Left renal cortex interstitium (tissue), 4 donors: ENCODE measurements around the gene TAF9B. TPM values are rescaled to one million over a fixed set of nuclear protein-coding genes. Genes with fewer than 3 reads are reported as not detected.
"Not testable (repeated sequence)": the region's sequence is repeated elsewhere in the genome, so short reads cannot be mapped to it uniquely, and the experiment has no call there.

Experiments
- DNase-seq, 4 donors: peaks; one replicate each; pipeline ENCODE4 v3.0.0-alpha.2; 2013; ENCODE audit warnings: low read depth in 4 of 4, low spot score in 2 of 4, missing footprints in 1 of 4
- polyA plus RNA-seq, 4 donors: library from polyadenylated mRNA; unstranded; fragments of 120-200 nt; gene quantifications; one replicate each; pipeline ENCODE4 v1.2.1, GENCODE V29; 2013; ENCODE audit not compliant: insufficient read length in 4 of 4

TAF9B gene, protein sequence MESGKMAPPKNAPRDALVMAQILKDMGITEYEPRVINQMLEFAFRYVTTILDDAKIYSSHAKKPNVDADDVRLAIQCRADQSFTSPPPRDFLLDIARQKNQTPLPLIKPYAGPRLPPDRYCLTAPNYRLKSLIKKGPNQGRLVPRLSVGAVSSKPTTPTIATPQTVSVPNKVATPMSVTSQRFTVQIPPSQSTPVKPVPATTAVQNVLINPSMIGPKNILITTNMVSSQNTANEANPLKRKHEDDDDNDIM
- 10 to 100 TPM; 40.6 to 52.6 (median 50.2) TPM for polyA plus RNA-seq

- peak; percentile 31 to 71 (median 57) for DNase-seq
Observed at GRCh38 chrX:78139160-78140123, at the start of gene TAF9B. Gene TAF9B, minus strand, starts transcription at chrX:78139650. Its CDS starts 39 bp downstream, at chrX:78139611.

DNA sequence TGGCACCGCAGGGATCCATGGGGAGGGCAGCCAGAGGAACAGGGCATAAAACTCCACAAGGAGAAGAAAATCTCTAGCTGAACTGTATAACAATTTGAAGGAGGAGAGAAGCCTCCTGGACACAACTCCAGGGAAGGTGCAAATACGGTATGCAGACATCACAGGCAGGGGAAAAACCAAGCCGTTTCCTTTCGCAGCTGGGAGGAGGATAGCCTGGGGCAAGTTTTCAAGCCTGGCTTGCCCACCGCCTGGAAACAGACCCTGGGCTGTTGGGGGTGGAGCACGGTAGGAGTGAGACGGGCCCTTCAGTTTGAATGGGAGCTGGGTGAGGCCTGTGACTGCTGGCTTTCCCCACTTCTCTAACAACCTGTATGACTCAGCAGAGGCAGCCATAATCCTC lies 43.4 kb upstream of the TAF9B start:
- DNase-seq: no peak

DNA sequence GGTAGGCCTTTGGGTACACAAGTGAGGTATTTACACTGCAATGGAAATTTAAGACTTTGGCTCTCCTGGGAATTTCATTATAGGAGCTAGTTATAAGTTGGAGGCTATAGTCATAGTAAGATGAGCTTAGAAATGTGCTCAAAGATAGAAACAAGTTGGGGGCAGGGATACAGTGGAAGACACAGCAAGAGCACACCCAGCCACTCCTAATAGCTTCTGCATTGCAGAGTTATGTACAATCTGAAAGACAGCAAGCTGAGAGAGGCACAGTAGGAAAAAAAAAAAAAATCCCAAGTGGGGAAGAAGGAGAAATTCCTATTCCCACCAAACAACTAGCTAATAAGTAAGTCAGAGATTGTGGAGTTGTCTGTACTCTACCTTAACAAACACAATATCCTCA lies 41.9 kb upstream of the TAF9B start:
- no peak for DNase-seq

GRCh38 chrX:78168065-78168464 lies 28.6 kb upstream of the TAF9B start:
- DNase-seq: no peak

- no peak for DNase-seq
Observed at GRCh38 chrX:78165425-78165824, 26.0 kb upstream of the TAF9B start.

DNA sequence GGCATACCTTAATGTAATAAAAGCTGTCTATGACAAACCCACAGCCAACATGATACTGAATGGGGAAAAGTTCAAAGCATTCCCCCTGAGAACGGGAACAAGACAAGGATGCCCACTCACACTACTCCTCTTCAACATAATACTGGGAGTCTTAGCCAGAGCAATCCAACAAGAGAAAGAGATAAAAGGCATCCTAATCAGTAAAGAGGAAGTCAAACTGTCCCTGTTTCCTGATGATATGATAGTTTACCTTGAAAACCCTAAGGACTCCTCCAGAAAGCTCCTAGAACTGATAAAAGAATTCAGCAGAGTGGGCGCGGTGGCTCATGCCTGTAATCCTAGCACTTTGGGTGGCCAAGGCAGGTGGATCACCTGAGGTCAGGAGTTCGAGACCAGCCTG lies 23.7 kb upstream of the TAF9B start:
- DNase-seq: not testable (repeated sequence)

- DNase-seq: not testable (repeated sequence)
Observed at GRCh38 chrX:78160711-78161110, 21.3 kb upstream of the TAF9B start.

GRCh38 chrX:78157846-78158245 lies 18.4 kb upstream of the TAF9B start:
- DNase-seq: not testable (repeated sequence)

DNA sequence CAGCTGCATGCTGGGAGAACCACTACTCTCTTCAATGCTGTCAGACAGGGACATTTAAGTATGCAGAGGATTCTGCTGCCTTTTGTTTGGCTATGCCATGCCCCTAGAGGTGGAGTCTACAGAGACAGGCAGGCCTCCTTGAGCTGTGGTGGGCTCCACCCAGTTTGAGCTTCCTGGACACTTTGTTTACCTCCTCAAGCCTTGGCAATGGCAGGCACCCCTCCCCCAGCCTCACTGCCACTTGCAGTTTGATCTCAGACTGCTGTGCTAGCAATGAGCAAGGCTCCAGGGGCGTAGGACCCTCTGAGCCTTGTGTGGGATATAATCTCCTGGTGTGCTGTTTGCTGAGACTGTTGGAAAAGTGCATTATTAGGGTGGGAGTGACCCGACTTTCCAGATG lies 17.9 kb upstream of the TAF9B start:
- DNase-seq: not testable (repeated sequence)

DNA sequence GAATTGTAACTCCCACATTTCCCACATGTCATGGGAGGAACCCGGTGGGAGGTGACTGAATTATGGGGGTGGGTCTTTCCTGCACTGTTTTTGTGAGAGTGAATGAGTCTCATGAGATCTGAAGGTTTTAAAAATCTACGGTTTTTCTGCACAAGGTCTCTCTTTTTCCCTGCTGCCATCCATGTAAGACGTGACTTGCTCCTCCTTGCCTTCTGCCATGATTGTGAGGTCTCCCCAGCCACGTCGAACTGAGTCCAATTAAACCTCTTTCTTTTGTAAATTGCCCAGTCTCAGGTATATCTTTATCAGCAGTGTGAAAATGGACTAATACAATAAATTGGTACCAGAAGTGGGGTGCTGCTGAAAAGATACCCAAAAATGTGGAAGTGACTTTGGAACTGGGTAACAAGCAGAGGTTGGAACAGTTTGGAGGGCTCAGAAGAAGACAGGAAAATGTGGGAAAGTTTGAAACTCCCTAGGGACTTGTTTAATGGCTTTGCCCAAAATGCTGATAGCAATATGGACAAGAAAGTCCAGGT lies 7.6 kb upstream of the TAF9B start:
- DNase-seq: not testable (repeated sequence)

GRCh38 chrX:78140206-78140605 lies 756 bp upstream of the TAF9B start:
- DNase-seq: no peak

DNA sequence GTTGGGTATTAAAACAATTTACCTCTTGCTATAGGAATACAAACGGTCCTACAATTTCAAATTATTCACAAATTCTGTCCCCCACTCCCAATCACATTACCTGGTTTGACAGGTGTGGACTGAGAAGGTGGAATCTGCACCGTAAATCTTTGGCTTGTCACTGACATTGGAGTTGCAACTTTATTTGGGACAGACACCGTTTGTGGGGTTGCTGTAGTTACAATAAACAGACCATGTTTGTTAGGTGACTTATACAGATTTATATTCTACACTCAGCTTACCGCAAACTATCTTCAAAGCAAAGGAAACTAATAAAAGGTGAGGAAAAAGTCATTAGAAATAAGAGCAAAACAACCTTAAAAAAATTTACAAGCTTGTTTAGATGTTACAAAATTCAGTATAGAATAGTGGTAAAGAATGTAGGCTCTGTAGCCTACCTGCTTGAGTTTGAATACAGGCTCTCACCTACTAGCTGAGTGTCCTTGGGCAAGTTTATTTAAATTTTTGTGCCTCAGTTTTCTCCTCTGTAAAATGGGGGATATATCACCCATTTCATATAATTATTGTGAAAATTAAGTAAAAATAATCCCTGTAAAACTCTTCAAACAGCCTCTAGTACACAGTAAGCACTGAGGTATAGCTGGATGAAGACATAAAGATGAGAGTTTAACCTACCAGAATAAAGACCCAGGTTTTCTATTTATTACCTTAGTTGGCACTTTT lies 6.1 kb downstream of the TAF9B start:
- no peak for DNase-seq

DNA sequence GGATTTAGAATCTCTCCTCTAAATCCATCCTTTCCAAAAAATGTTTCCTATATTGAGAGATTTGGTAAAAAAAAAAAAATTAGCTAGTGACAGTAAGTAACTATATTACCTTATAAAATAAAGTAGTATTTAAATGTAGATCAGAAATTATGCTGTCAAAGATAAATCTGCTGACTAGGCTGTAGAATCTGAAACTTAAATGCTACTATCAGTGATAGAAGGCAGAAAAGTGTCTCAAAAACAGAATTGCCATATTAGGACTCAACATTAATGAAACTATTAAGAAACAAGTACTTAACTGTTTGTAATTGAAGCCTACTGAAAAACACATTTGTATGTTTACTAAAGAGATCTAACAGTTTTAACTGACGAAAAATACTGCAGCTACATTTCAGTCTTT lies 8.3 kb downstream of the TAF9B start:
- DNase-seq: no peak

GRCh38 chrX:78130396-78130795 lies 9.1 kb downstream of the TAF9B start:
- no peak for DNase-seq

- DNase-seq: no peak
Observed at GRCh38 chrX:78129714-78130113, 9.7 kb downstream of the TAF9B start.

- DNase-seq: not testable (repeated sequence)
Observed at GRCh38 chrX:78125781-78126180, 13.7 kb downstream of the TAF9B start.

DNA sequence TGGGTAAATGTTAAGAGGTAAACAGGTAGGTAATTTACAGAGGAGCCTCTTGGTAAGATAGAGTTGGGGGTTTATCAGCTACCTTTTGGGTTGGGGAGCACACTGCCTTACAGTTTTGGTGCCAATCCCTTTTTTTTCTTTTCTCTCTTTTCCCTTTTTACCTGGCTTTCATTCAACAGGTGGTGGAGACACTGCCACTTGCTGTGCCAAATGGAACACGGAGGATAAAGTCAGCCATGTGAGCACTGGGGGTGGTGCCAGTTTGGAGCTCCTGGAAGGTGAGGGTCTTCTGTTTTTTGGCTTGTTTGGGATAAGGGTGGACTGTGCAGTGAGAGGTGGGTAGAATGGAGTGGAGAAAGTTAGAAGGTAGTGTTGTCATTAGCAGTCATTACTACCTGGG lies 14.3 kb downstream of the TAF9B start:
- no peak for DNase-seq

GRCh38 chrX:78124307-78124706 lies 15.1 kb downstream of the TAF9B start:
- DNase-seq: no peak

- no peak for DNase-seq
Observed at GRCh38 chrX:78123190-78123589, 16.3 kb downstream of the TAF9B start.

- no peak for DNase-seq
Observed at GRCh38 chrX:78119521-78120227, 19.8 kb downstream of the TAF9B start.
